ENCODE measurements around the gene PIM3. TPM values are rescaled to one million over a fixed set of nuclear protein-coding genes. Genes with fewer than 3 reads are reported as not detected.

PIM3 gene
- total and polyA plus RNA-seq, 4 donors = 14.5 to 44.0 (median 28.1) TPM

GRCh38 chr22:49922484-49922883, 38.1 kb upstream of the PIM3 start:
- Histone ChIP-seq H3K27me3 (ENCODE audit: control insufficient read depth in 4 of 4, insufficient read depth in 4 of 4, low read length in 3 of 4) (no peaks in the 10 kb centered on the region), H3K9ac (ENCODE audit: low read depth in 1 of 2, low read length in 2 of 2) (no peak overlapping the region), H3K4me3 (ENCODE audit: low read depth in 1 of 3, low read length in 3 of 3) (no peak overlapping the region), H3K27ac (ENCODE audit: low read depth in 1 of 2, low read length in 2 of 2) (no peak overlapping the region), H3K4me1 (ENCODE audit: control insufficient read depth in 4 of 4, insufficient read depth in 4 of 4, low read length in 3 of 4) (peaks cover 0 to 10% (median 7%) of the 10 kb centered on the region in 4 donors), H3K36me3 (ENCODE audit: control insufficient read depth in 4 of 4, insufficient read depth in 3 of 4, low read depth in 1 of 4, low read length in 3 of 4) (peaks cover 6 to 24% (median 14%) of the 10 kb centered on the region in 4 donors), H3K9me3 (ENCODE audit: control insufficient read depth in 4 of 4, low read length in 3 of 4) (no peaks in the 10 kb centered on the region)
- 91% methylated on average over 20 of the region's 22 CpGs for WGBS
- no peak for DNase-seq (ENCODE audit: low spot score)
- TF ChIP-seq FOXA2 (IDR thresholded peaks at IDR 0.05) = no peak
- no peak for TF ChIP-seq ZBTB33 (IDR thresholded peaks at IDR 0.05)
- TF ChIP-seq NR2F2 (IDR thresholded peaks at IDR 0.05) = no peak
- no peak for TF ChIP-seq REST (IDR thresholded peaks at IDR 0.05)
- TF ChIP-seq TAF1 (conservative IDR thresholded peaks at IDR 0.05) = no peak
- no peak for TF ChIP-seq HNF4G (IDR thresholded peaks at IDR 0.05)
- TF ChIP-seq JUND (IDR thresholded peaks at IDR 0.05) = no peak
- no peak for TF ChIP-seq YY1 (IDR thresholded peaks at IDR 0.05)
- TF ChIP-seq CTCF (IDR thresholded peaks at IDR 0.05; ENCODE audit: low read depth, low read length, missing input control) = no peak
- no peak for TF ChIP-seq RAD21 (IDR thresholded peaks at IDR 0.05)
- no peak for TF ChIP-seq GABPA (IDR thresholded peaks at IDR 0.05 in 1 of 2, conservative IDR thresholded peaks at IDR 0.05 in 1 of 2)
- TF ChIP-seq HNF4A (conservative IDR thresholded peaks at IDR 0.05) = no peak
- no peak for TF ChIP-seq EGR1 (IDR thresholded peaks at IDR 0.05; ENCODE audit: low read depth in 2 of 2)
- TF ChIP-seq MAX (IDR thresholded peaks at IDR 0.05) = no peak
- no peak for TF ChIP-seq SP1 (IDR thresholded peaks at IDR 0.05)
- no peak for TF ChIP-seq FOXA1 (IDR thresholded peaks at IDR 0.05)
- no peak for TF ChIP-seq RXRA (IDR thresholded peaks at IDR 0.05)

- no peaks in the 10 kb centered on the region for H3K27me3 ChIP-seq (ENCODE audit: control insufficient read depth in 4 of 4, insufficient read depth in 4 of 4, low read length in 3 of 4)
- H3K9me3 ChIP-seq (ENCODE audit: control insufficient read depth in 4 of 4, low read length in 3 of 4) = no peaks in the 10 kb centered on the region
- TF ChIP-seq SP1 (IDR thresholded peaks at IDR 0.05) (no peak), CTCF (IDR thresholded peaks at IDR 0.05; ENCODE audit: low read depth, low read length, missing input control) (no peak)
- 92% methylated on average over 25 of the region's 25 CpGs for WGBS
- H3K4me3 ChIP-seq (ENCODE audit: low read depth in 1 of 3, low read length in 3 of 3) = no peak overlapping the region
- H3K4me1 ChIP-seq (ENCODE audit: control insufficient read depth in 4 of 4, insufficient read depth in 4 of 4, low read length in 3 of 4) = peaks cover 0 to 10% (median 7%) of the 10 kb centered on the region in 4 donors
- no peak for DNase-seq (ENCODE audit: low spot score)
- H3K27ac ChIP-seq (ENCODE audit: low read depth in 1 of 2, low read length in 2 of 2) = no peak overlapping the region
- peaks cover 6 to 24% (median 14%) of the 10 kb centered on the region in 4 donors for H3K36me3 ChIP-seq (ENCODE audit: control insufficient read depth in 4 of 4, insufficient read depth in 3 of 4, low read depth in 1 of 4, low read length in 3 of 4)
- H3K9ac ChIP-seq (ENCODE audit: low read depth in 1 of 2, low read length in 2 of 2) = no peak overlapping the region
Observed at GRCh38 chr22:49922926-49923325, 37.6 kb upstream of the PIM3 start.
